Esophagus mucosa (tissue), 1 donor: ENCODE measurements around the gene SNUPN. TPM values are rescaled to one million over a fixed set of nuclear protein-coding genes. Genes with fewer than 3 reads are reported as not detected.

ENCODE experiments used
- ATAC-seq: fragments of 200-7000 bp; cut with Tn5 transposase; one replicate; pipeline ENCODE4 v1.9.1; 2020
- total RNA-seq: library from RNA; stranded (reverse); gene quantifications from one replicate; pipeline ENCODE4 v1.2.4, GENCODE V29; 2023
- donor health status: DM: yes; HTN: yes; CAD: no.

The SNUPN gene
- total RNA-seq, 1 donor from 2014 or later: 12.1 TPM

DNA sequence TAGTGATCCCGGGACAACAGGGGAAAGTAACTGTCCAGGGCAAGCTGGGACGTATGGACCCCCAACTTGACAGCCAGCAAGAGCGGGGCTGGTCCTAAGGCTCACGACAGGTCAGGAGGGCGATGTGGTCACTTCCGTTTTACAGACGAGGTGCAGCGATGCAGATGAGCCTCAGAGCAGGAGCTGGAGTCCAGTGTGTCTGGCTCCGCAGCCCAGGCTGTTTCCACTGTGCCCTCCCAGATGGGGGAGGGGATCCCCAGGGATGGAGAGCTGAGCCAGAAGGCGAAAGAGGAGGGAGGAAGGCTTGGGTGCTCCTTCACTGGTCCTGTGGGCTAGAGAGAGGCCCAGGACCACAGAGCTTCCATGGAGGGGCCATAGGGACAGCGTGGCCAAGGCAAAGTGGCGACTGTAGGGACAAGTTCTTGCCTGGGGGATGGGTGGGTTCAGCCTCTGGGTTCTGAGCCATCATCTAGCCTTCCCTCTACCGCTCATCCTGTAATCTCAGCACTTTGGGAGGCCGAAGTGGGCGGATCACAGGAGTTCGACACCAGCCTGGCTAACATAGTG is 27.9 kb upstream of the SNUPN start:
- no peak for ATAC-seq

DNA sequence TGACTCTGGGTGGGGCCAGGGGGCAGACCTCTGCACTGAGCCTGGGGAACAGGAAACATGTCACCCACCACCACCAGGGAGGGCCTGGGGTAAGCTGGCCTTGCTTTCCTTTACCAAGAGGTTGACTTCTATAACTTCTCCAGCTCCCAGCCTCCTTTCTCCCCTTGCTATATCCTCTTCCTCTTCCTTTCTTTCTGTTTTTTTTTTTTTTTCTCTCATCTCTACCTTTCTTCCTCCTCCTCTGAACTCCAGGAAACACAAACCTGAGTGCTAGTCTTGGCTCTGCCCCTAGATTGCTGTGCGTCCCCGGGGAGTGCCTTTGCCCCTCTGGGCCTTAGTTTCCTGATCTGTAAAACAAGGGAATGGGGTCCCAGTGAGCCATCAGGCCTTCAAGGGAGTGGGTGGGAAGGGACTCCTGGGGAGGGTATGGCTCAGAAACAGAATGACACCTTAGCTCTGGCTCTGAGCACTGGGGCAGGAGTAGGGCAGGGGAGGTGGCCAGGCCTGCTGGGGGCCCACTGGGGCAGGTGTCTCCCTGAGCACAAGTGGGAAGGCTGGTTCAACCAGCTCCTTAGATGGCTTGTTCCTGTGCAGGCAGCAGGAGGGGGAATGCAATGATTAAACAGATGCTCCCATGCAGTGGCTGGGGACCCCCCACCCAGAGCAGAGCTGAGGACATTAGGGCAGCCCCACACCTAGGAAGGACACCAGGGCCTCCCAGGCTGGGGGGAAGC is 26.5 kb upstream of the SNUPN start:
- ATAC-seq: peak; percentile 24

DNA sequence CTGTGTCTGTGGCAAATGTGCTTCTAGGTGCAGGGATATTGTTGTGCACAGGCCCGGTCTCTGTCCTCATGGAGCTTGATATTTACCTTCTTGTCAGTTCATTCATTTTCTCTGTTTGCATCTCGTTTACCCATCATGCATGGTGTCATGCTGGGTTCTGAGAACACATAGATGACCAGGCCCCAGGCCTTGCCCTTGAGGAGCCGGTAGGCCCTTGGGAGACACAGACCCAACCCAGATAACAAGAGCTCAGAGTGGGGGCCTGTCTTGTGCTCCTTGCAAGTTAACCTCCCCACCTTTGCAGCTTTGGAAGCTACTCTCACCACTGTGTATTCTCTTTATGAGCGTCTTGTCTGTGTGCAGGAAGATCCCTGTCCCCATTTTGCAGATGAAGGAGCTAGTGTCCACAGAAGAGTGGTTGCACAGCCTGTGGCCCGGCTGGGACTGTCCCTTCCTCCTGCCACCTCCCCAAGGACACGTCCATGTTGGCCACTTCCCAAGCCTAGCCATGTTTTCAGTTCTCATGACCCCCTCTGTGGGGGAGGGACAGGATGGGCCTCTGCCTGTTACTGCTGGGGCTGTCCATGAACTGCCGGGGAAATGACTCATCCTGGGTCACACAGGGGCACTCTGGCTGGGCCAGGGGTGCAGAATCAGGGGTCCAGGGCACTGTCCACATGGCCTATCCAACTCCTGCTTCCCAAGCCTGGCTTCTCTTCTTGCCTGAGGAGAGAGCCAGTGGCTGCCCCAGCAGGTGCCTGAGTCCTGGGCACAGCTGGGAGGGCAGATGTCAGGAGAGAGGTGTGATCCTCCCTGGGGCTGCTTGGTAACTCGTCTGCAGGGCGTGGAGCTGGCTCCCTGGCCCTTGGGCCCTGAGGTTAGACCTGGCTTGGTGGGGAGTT is 25.6 kb upstream of the SNUPN start:
- ATAC-seq: peak; percentile 29

GRCh38 chr15:75649848-75650247 is 24.3 kb upstream of the SNUPN start:
- no peak for ATAC-seq

DNA sequence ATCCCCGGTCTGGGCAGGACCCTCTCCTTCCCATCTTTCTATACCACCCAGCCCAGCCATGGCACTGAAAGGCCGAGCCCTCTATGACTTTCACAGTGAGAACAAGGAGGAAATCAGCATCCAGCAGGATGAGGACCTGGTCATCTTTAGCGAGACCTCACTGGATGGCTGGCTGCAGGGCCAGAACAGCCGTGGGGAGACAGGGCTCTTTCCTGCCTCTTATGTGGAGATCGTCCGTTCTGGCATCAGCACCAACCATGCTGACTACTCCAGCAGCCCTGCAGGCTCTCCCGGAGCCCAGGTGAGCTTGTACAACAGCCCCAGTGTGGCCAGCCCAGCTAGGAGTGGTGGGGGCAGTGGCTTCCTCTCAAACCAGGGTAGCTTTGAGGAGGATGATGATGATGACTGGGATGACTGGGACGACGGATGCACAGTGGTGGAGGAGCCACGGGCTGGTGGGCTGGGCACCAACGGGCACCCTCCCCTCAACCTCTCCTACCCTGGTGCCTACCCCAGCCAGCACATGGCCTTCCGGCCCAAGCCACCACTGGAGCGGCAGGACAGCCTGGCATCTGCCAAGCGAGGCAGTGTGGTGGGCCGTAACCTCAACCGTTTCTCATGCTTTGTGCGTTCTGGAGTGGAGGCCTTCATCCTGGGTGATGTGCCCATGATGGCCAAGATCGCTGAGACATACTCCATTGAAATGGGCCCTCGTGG is 23.7 kb upstream of the SNUPN start:
- ATAC-seq: no peak

DNA sequence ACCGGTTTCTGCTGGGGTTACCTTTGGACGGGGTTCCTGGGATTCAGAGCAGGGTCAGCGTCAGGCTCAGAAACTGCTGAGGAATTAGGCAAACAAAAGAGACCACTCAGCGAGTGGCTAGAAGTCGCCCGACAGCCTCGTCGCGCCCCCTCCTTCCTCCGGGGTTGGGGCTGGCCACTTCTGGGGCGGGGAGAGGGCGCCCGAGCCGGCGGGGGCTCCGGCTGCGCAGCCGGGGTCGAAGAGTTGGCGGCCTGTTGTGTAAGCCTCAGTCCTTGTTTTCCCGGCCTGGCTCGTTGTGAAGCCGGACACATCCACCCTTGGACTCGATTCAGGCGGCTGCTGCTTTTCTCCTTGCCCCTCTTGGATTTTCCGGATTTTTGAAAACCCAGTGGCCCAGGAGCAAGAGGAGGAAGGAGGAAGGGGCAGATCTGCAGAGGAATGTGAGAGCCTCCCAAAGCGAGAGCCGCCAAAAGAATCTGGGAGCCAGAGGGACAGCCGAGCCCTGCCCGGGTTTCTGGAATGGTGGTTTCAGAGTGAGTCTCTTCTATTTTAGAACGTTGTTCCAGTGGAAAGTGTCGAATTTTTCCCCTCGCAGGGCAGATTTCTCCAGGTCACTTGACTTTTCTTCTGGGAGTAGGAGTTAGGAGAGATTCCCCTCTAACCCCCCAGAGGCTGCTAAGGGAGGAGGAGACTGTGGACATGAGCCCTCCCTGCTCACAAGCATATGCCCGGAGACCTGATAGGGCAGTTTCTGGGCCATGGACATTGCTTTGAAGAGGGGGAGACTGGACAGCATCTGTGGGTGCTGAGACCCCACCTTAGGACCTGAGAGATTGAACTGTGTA is 22.9 kb upstream of the SNUPN start:
- peak; percentile 2 for ATAC-seq

DNA sequence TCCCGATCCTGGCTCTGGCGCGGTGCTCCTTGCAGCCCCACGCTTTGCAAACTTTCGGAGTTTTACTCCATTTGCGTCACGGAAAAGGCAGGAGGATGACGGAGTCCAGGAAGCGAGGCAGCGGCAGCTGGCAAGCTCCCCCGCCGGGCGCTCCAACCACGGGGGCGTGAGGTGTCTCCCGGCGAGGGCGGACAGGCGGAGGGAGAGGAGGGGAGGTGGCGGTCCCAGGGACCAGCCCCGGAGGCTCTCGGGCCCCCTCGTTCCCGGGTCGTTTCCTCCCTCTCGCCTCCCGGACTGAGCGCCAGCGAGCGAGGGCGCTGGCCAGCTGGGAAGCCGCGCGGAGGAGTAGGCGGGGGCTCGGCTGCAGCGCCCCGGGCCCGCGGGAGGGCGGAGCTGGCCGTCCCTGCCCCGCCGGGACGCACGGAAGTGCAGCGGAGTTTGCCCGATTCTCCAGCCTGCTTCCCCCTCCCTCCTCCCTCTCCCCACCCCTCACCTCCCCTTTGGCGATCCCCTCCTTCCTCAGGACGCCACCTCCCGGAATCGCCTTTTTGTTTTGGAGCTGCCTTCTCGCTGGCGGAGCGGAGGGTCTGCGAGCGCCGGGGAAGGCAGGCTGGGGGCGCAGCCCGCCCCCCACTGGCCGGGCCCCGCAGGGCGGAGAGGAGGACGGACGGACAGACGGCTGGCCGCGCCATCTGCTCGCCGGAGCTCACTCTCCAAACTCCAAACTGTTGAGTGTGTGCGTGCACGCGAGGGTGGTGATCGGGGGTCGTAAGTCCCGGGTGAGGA is 22.0 kb upstream of the SNUPN start, which contains the start of gene SNX33:
TSS of gene SNX33 (plus strand) at position 543 of the 786 bp plus-strand sequence. CDS start 1,191 bp downstream, outside the sequence.
- peak; percentile 80 for ATAC-seq

DNA sequence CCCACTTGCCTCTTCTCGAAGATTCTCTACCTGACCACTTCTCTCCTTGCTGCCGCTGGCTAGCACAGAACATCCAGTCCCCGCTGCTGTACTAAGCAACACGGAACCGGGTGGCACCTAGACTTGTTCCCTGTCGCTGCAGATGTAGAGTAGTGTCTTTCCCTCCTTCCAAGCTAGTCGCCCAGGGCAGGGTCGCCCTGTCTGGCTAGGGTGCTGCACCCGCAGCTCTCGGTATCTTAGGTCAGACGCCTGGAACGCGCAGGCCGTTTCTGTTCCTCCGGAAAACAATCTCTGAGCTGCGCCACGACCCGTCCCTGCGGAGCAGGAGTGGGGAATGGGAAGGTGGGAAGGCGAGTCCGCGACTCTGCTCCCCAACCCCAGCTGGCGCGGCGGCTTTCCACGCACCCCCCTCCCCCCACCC is 21.4 kb upstream of the SNUPN start:
- ATAC-seq: peak; percentile 23

- peak; percentile 17 for ATAC-seq
Measured at GRCh38 chr15:75646112-75646943, 20.8 kb upstream of the SNUPN start.

DNA sequence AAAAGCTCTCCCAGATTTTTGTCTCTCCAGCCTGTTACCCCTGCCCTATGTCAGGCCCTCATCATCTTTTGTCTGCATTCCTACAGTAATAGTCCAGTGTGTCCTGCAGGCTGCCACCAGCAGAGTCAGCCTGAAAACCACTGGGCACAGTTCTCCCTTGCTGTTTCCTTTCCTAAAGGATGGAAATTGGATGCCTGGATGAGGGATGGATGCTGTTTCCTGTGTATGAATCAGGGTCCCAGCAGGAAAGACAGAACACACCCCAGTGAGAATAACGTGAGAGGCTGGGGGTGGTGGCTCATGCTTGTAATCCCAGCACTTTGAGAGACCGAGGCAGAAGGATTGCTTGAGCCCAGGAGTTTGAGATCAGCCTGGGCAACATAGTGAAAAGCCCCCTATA is 18.9 kb upstream of the SNUPN start:
- no peak for ATAC-seq

DNA sequence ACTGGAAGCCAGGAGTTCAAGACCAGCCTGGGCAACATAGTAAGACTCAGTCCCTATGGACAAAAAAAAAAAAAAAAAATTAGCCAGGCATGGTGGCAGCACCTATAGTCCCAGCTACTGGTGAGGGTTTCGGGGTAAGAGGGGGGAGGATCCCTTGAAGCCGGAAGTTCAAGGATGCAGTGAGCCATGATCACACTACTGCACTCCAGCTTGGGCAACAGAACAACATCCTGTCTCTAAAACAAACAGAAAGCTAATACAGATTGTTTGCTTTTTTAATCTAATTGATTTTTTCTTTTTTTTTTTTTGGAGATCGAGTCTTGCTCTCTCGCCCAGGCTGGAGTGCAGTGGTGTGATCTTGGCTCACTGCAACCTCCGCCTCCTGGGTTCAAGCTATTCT is 16.1 kb upstream of the SNUPN start:
- ATAC-seq: no peak

GRCh38 chr15:75641179-75641503 is 15.6 kb upstream of the SNUPN start:
- no peak for ATAC-seq

DNA sequence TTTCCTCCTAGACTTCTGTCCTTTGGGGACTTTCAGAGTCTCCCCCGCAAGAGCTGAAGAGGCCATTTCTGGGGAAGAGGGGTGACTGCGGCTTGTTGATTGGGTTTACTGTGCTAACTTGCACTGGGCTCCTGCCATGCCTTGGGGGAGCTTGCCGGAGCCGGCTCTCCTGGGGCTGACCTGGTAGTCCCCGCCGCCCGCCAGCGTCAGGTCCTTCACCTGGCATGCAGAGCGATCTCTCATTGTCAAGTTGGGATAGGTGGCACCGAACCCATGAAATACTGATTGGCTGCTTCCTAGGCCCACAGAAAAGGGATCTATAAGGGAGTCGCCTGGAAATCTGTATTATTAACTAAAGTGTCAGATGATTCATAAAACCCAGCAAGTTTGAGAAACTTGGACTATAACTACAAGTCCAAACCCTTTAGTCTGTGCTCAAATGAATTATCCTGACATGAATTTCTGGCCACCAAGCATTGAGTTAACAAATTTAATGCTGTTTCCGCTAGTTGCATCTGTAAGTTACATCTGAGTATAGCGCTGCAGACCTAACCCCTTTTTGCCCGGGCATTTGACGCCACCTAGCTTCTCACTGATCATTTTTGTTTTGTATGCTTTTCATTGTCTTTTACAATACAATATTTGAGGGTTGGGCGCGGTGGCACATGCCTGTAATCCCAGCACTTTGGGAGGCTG is 15.1 kb upstream of the SNUPN start:
- ATAC-seq: peak; percentile 14

DNA sequence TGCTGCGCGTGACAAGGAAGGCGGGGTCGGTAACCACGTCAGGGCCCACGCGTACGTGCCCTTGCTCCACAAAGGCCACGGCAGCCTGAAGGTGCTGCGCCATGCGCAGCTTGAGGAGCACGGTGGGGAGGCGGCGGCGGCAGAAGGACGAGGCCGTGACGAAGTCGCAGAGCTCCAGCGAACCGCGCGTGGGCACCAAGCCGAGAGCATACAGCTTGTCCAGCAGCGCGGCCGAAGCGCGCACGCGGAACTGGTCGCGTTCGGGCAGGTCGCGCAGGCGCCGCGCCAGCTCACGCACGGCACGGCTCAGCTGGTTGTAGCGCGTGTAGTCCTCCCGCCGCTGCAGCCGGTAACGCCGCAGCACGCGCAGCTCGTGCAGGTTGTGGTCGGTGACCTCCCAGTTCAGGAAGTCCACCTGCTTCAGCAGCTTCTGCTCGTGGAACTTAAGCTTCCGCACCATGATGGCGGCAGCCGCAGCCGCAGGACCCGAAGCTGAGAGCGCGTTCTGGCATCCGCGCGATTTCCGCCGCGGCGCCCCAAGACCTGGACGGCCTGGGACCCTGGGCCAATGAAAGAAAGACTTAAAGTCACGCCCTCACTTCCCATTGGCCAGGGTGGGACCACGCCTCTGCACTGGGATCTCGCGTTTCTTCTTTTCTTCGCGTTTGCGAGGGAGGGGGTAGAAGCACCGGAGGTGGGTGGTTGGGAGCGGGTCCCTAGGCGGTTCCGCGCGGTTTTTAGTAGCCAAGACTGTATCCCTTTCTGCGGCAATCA is 14.4 kb upstream of the SNUPN start, which contains the start of gene IMP3:
TSS of gene IMP3 (minus strand) at position 516 of the 774 bp plus-strand sequence. CDS start at position 460, 56 bp downstream.
- peak; percentile 94 for ATAC-seq

DNA sequence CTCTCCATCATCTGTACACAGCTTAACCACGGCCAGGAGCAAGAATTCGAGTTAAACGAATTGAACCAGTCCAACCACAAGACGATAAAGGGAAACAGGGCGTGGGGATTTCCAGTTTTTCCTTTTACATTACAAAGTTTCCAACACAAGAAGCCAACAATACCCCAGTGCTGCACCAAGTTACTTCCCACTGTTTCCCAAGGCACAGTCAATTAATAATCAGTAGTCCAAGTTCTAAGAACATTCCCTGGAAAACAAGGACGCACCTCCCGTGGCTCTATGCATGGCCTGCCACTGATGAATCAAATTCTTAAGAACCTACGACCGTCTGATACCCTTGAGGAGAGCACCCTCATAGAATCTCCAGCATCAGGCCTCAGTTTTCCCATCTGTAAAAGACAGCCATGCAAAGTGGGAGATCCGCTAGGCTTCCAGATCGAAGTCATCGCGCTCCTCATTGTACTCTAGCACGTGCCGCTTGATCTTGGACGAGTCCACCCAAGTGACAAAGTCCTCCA is 13.7 kb upstream of the SNUPN start:
- ATAC-seq: peak; percentile 9

GRCh38 chr15:75637245-75638009 is 11.9 kb upstream of the SNUPN start:
- ATAC-seq: no peak

DNA sequence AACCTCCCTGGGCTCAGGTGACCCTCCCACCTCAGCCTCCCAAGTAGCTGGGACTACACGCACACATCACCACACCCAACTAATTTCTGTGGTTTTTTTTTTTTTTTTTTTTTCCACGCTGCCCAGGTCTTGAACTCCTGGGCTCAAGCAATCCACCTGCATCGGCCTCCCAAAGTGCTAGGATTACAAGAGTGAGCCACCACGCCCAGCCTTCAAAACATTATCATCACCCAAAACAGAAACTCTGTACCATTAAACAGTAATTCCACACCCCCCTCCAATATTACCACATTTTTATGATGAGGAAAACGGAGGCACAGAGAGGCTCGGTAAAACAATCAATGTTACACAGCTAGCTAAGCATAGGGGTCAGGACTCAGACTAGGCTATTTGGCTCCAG is 10.5 kb upstream of the SNUPN start:
- ATAC-seq: no peak
